Lung microvascular endothelial cell (primary cell): ENCODE results near the gene ZNF619. TPM values are rescaled to one million over a fixed set of nuclear protein-coding genes. Genes with fewer than 3 reads are reported as not detected.
A peak's percentile ranks its signal among the peaks of the same experiment; 100 is the strongest.
"Not testable (repeated sequence)": the region's sequence is repeated elsewhere in the genome, so short reads cannot be mapped to it uniquely, and the experiment has no call there.

Source experiments
- DNase-seq, 2 donors: peaks; one replicate each; pipeline versions ENCODE4 v3.0.0 to v3.0.0-alpha.2; 2010; ENCODE audit warnings: low read depth in 2 of 2
- total RNA-seq: library from RNA; depleted of rRNA; stranded (reverse); fragments of >200 nt; gene quantifications from 2 replicates; pipeline ENCODE4 v1.2.1, GENCODE V29; 2014

ZNF619 gene
- 4.4 and 5.8 TPM in 2 replicates for total RNA-seq

GRCh38 chr3:40476478-40477470, at the start of gene ZNF619:
ZNF619 (plus strand) TSS chr3:40477122; CDS start chr3:40477980, 858 bp downstream.
- DNase-seq: peak; percentile 84 to 86

- no peak for DNase-seq
Observed at GRCh38 chr3:40432793-40433192, 44.1 kb upstream of the ZNF619 start.

GRCh38 chr3:40437889-40438288, 39.0 kb upstream of the ZNF619 start:
- DNase-seq: peak in 1 of 2 donors; percentile 12

DNA sequence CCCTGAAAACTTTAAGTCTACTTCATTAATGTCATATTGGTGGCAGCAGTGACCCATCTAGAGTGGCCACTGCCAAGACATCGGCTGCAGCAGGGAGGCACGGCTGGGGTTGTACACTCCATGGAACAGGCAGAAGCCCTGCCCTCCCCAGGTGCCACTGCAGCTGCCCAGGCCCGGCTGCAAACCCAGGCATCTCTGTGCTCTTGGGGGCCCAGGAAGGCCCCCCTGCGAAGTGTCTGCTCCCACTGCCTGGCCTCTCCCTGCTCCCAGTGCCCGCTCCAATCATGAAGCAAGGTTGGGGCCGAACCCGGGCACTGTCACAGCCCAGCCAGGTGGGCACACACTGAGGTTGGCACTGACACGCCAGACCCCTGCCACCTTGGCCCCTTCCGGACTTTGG, 31.9 kb upstream of the ZNF619 start:
- DNase-seq: no peak

DNA sequence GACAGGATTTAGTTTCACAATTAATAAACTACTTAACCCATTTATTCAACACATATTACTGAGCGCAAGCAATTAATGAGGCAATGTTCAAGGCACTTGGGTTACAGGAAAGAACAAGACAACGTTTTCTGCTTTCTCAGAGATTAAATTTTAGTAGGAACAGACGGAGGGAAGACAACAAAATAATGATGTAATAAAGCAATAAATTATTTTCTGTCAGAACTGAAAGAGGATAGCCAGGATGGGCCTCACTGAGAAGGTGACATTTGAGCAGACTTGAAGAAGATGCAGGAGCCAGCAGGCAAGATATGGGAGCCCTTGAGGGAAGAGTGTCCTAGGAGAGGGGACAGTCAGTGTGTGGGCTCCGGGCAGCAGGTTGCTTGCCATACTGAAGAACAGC, 31.0 kb upstream of the ZNF619 start:
- DNase-seq: no peak

DNA sequence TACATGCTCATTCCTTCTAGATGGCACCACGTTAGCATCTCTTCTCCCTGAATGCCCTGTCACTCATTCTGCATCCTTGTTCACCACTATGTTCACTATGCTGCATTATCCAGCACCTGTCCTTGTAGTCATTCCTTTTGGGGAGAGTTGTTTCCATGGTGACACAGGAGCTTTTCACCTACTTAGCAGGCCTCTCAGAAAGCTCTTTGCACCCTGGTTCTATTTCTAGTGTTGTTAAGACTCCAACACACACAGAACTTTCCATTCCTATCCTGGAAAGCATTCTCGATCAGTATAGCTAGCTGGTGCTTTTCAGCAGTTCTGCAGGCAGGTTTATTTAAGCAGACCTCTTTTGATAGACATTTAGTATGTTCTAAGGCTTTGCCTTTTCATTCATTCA, 26.5 kb upstream of the ZNF619 start:
- no peak for DNase-seq

DNA sequence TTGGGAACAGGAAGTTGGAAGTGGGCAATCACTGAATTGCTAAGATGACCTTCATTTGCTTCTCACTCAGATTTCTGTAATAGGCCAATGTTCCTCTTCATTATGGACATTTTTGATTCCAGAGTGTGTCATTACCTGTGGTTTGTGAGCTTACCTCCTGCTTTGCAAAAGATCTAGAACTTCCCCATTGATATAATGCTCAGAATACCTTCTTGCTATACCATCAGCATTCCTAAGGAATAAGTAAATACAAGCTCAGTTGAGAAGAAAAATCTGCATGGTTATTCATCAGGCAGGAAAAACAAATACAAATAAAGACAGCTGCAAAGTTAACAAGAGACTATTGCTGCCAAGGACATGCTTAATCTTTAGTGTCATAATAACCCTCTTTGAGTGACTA, 25.4 kb upstream of the ZNF619 start:
- DNase-seq: no peak

DNA sequence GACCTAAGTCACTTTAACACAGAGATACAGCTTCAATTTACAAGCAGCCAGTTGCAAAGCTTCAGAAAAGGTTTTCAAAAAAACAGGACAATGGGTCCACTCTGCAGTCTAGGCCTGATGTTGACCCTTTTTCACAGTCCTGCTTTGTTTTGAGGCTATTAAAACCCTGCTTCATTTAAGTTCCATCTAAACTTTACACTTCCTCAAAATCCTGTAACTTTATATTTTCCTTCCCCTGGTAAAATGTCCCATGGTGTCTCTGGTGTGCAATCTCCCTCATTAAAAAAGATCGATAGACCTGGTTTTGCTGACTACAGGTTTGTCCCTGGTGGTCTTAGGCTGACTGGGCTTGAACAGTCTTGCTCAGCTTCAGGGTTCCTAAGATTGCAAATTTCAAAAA, 24.9 kb upstream of the ZNF619 start:
- DNase-seq: no peak

- no peak for DNase-seq
Observed at GRCh38 chr3:40452562-40452875, 24.4 kb upstream of the ZNF619 start.

- DNase-seq: peak; percentile 99
Observed at GRCh38 chr3:40452876-40453730, 23.8 kb upstream of the ZNF619 start.

DNA sequence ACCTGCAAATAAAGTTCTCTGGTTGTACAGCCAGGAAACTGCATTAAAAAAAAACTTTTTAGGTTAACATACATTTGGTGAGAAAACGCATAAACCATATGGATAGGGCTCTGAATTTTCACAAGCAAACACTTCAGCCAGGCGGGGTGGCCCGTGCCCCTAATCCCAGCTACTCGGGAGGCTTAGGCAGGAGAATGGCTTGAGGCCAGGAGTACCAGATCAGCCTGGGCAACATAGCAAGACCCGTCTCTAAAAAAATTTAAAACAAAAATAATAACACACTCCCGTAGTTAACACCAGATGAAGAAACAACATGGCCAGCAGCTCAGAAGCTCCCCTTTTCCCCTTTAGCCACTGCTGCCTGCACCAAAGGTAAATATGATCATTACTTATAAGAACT, 23.0 kb upstream of the ZNF619 start:
- no peak for DNase-seq

DNA sequence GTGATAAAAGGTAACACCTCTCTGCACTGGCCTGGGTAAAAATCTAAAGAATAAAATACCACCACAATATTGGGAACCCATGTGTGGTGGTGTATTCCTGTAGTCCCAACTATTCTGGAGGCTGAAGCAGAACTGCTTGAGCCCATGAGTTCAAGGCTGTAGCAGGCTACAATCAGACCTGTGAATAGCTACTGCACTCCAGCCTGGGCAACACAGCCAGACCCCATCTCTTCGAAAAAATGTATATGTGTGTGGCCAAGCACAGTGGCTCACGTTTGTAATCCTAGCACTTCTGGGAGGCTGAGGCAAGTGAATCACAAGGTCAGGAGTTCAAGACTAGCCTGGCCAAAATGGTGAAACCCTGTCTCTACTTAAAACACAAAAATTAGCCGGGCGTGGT, 21.6 kb upstream of the ZNF619 start:
- DNase-seq: no peak

GRCh38 chr3:40456279-40456939, 20.5 kb upstream of the ZNF619 start:
- no peak for DNase-seq

DNA sequence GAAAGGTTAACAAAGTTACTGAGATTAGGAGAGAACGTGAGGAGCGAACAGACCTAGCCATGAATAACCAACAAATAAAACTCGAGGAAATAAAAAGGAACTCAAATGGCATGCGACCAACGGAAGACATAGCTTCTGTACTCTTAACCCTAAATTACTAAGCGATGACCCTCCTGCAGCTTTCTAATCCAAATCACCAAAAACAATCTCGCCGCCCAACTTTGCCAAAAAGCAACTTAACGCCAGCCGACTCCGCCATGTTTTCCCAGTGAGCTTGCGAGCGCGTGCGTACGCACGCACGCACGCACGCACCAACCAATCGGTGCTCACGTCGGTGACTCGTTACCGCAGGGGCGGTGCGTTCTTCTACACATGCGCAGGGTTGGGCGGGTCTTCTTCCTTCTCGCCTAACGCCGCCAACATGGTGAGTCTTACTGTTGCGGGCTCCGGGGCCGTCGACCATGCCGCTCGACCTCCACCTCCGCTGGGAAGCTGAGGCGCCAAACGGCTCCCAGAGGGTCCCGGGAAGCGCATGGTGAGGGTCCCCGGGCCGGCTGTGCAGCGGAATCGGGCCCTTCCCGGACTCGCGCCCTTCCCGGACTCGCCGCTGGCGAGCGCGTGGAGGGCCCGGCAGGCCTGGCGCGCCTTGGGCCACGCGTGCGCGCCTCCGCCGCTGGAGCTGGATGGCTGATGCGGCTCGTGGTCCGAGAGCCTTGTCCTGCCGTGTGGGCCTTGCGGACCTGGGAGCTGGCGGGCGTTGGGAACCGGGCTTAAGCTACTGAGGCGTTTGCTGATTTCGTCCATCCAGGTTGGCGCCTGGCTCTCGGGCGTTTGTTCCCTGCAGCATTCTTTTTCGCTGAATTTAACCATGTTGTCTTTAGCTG, 19.7 kb upstream of the ZNF619 start, which contains the start of gene RPL14:
TSS of gene RPL14 (plus strand) at position 400 of the 884 bp plus-strand sequence. CDS start at position 533, 133 bp downstream.
- peak; percentile 98 for DNase-seq

- DNase-seq: no peak
Observed at GRCh38 chr3:40458473-40458872, 18.4 kb upstream of the ZNF619 start.

- DNase-seq: not testable (repeated sequence)
Observed at GRCh38 chr3:40460481-40460880, 16.4 kb upstream of the ZNF619 start.

DNA sequence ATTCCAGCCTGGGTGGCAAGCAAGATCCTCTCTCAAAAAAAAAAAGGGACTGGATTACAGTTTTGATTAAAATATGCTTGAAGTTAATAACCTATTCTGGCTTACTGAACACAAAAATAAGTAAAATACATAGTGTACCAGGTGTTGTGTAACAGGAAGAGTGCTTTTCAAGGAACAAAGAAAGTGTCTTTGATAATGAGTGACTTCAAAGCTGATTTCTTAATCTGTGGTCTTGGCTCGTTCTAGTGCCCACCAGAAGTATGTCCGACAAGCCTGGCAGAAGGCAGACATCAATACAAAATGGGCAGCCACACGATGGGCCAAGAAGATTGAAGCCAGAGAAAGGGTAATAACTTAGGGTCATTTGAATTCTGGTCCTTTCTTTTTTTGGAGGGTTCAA, 15.8 kb upstream of the ZNF619 start:
- no peak for DNase-seq

- DNase-seq: not testable (repeated sequence)
Observed at GRCh38 chr3:40462838-40463237, 14.1 kb upstream of the ZNF619 start.

DNA sequence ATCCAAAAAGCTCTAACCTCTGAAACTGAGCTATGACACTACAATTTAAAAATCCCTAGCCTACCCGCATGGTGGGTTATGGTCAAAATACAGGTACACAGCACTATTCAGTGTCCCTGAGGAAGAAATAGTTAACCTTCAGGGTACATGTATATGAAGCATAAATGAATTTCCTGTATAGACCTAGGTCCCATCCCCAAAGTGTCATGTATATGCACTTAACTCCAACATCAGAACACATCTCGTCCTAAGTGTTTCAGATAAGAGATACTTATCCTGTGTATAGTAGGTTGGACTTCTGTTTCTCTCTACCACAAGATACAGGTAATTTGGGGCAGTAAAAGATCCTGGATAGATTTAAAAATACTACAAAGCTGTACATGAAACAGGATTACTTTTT, 13.3 kb upstream of the ZNF619 start:
- no peak for DNase-seq

GRCh38 chr3:40464339-40465110, 12.4 kb upstream of the ZNF619 start:
- no peak for DNase-seq
